GM12892 (cell line): ENCODE measurements around the gene PSMG4.

Source experiments
- POLR2A ChIP-seq: IDR thresholded peaks from 2 replicates; pipeline ENCODE4 v1.6.1; 2011; ENCODE audit warnings: low read depth, low read length, control low read depth
- POLR2AphosphoS5 ChIP-seq: IDR thresholded peaks from 2 replicates; pipeline ENCODE4 v1.6.1; 2011; ENCODE audit warnings: low read depth, low read length, control low read depth

DNA sequence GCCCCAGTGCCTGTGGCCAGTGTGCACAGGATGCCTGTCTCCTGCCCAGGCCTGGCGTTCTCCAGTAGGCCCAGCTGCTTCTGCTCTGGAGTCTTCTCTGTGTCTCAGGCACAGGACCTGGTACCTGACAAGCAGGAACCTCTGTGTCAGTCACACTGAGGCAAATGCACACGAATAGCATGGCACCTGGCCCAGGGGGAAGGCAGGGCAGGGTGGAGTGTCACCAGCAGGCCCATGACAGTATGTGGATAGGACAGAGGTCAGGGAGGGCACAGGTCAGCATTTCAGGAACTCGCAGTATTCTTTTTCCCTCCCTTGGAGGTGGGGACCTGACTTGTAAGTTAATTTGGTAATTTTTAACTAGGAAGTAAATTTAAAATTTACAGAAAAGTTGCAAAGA is 5.6 kb downstream of the PSMG4 start:
- no peak for TF ChIP-seq POLR2A
- TF ChIP-seq POLR2AphosphoS5: no peak
